Pons (tissue), 1 donor: ENCODE data around the gene IRX4.

ENCODE experiments used
- DNase-seq: peaks from one replicate; pipeline ENCODE4 v3.0.0-alpha.2; 2016; ENCODE audit warnings: low spot score

Gene IRX4

DNA sequence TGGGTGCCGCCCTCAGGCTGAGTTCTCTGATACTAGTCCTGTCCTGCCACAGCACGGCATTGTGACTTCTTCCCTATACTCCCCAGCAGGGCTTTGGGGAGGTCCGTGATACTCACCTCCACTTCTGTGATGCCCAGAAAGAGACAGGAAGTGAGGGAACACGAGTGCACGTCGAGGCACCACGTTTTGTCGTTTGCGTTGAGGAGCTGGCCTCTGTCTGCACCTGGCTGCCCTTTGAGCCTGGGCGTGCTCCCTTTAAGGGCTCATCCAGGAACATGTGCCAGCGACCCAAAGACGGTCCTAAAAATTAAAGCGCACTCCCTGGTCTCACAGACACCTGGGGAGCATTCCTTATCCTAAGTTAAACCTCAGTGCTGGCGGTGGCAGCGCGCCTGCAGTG, 8.7 kb upstream of the IRX4 start:
- no peak for DNase-seq

DNA sequence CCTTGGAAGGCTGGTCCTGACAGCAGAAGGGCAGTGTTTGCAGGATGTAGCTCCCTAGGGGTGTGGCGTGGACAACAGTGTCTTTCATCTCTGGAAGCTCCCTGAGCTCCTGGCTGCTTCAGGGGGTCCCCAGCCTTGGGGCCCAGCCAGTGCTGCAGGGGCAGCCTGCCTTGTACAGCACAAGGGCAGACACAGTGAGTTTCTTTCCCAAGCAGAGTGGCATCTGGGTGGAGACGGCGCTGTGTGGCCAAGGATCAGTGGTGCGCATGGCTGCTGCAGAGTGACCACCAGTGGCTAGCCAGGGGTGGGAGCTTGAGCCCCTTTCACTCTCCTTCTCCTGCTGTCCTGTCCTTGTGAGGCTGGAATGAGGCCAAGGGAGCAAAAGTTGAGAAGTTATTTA, 7.6 kb upstream of the IRX4 start:
- no peak for DNase-seq

DNA sequence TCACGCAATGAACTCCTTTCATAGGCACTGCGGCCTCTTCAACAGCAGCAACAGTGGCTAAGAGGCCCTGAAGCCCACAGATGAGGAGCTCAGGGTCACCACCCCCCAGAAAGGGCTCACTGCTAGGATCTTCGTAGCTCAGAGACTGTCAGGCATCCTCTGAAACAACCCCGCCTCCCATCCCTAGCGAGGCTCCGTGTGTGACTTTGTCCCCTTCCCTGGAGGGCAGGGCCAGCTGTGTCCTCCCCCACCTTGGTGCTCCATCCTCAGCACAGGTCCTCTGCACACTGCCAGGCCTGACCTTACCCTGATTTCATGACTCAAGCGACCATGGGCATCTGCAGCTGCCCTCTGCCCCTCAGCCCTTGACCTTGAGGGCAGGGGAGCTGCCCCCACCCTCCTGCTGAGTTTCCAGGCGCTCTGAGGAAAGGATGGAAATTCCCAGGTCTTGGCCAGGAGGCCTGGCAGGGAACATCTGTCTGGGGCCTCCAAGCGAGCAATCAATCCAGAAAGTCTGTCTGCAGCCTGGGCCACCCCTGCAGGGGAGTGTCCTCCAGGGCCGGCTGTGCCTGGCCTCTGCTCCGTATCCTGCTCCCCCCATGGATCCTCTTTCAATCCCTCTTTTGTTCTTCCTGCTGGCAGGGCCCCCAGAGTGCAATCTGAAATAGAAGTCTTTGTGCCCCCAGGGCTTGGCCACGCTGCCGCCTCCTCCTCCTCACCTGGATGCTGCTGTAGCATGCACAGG, 6.8 kb upstream of the IRX4 start:
- peak; percentile 13 for DNase-seq

- no peak for DNase-seq
These were observed 6.0 kb upstream of the IRX4 start for GRCh38 chr5:1888541-1889251.

DNA sequence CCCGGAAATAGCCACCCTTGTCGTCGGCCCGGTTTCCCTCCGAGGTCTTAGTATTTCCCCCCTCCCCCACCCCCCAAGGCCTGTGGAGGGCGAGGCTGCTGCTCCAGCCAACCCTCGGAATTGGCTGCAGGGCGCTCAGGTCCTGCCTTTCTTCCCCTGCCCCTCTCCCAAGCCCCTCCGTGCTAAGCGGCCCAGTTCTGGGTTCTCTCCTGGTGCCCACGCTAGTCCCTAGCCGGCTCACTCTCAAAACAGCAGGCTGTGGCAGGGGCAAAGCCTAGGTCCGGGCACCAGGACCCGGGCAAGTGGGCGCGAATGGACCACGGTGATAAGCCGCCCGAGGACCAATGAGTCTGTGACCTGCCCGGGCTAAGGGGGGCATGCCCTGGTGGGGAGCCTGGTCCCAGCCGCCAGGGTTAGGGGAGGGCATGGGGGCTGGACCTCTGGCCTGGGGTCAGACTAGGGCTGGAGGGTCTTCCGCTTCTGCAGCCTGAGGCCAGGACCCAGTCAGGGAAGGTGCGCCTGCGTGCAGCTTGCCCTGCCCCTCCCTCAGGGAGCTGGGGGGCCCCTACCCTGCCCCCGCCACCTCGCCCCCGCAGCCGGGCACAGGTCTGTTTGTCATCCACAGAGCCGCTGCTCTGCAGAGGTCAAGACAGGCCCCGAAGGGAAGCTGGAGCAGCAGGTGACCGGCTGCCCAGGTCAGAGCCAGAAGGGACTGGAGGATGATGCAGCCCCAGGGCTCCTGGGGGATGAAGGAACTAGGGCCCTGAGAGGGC, 5.0 kb upstream of the IRX4 start:
- DNase-seq = no peak

- DNase-seq = no peak
These were observed 4.3 kb upstream of the IRX4 start for GRCh38 chr5:1886846-1887587.

DNA sequence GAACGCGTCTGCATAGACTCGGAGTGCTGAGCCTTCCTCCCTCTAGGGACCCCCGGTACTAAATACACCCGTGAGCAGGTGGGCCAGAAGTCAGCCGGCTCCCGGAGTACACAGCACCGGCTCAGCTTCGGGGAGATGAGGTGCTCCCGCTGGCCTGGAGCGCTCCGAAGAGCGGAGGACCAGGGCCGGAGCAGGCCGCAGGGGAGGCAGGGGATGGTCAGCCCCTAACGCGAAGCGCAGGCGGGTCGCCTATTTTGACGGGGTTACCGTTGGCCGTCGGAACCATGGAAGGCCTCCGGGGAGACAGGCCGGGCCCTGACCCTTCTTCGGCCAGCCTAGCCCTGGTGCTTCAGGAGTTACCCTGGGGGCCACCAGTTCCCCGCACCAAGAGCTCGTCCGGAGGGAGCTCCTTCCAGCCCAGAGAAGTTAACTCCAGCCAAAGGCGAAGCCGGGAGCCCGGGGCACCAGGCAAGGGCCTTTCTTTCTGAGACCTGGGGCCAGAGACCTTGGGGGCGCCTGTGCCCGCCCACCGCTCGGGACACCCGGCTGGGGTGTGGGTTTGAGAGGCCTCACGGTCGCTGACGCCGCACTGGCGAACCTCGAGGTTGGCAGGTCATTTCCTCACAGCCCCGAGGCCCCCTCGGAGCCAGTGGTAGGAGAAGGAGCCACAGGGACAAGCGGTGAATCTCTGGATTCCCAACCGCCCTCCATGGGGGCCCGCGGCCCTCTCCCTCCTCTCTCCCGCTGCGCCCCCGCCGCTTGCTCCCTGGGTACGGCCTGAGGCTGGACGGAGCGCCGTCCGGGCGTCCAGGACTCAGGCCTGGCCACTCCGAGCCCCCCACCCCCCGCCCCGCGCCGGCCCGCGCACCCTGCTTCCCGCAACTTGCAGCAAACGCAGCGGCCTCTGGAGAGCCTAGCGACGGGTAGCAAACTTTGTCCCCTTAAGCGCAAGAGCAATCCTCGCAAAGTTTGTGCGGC, 3.4 kb upstream of the IRX4 start:
- no peak for DNase-seq

GRCh38 chr5:1885404-1885755, 2.7 kb upstream of the IRX4 start:
- no peak for DNase-seq

- DNase-seq = no peak
These were observed 2.1 kb upstream of the IRX4 start for GRCh38 chr5:1884678-1885403.

DNA sequence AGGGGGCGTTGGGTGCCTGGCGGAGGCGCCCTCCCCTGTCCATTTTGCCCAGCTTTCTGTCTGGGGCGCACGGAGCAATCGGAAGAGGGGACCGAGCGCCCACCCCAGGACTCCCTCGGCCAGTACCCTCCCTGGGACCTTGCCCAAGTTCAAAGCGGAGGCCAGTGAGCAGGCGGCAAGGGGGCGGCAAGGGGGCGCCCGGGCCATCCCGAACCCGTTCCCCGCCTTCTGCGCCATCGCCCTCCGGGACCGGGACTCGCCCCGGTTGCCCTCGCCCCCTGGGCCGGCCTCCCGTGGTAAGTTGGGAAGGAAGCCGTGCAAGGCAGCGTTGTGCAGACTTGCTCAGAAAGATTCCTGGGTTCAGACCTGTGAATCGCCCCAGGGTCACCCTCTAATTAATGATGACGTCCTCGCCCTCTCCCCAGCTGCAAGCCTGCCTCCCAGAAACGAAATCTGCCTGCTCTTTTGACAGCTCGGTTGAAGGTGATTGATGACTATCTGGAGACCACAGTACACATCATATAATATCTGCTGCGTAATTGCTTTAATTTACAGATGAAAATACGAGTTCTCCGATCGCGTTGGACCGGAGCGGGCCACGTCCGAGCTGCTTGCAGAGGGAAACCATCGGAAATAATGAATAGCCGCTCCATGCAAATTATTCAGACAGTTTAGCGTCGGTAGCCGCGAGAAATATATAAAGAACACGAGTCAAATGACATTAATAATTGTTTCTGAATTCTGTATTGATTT, 1.4 kb upstream of the IRX4 start:
- no peak for DNase-seq

DNA sequence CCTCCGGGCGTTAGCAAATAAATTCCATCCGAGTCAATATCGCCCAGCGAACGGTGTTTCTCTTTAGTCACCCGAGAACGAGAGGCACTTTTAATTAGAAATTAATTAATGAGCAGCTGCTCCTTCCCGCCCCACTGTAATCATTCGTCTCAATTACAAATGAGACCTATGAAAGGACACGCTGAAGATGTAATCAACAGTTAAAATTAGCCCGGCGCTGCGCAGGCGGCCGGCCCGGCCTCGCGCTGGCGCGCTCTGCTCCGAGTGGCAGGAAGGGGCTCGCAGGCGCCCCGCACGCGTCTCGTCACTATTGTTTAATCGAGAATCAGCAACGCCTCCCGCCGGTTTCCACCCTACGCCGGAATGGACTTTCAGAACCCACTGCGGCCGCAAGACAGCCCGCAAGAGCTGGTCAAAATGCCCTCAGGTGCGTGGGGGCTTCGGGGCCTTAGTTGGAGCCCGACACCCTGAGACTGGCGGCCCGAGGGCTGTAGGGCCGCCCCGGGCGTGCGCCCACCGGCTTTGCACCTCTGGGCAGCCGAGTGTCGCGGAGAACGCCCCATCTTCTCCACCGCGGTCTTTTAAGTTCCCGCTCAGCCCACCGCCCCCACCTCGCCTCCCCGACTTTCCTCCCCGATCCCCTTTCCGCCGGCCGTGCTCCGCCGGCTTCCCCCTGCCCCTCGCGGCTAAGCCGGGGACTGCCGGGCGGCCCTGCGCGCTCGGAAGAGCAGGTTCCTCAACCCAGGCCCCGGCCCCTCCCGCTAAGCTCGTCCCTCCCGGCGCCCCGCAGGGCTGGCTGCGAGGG, 597 bp upstream of the IRX4 start:
- no peak for DNase-seq

DNA sequence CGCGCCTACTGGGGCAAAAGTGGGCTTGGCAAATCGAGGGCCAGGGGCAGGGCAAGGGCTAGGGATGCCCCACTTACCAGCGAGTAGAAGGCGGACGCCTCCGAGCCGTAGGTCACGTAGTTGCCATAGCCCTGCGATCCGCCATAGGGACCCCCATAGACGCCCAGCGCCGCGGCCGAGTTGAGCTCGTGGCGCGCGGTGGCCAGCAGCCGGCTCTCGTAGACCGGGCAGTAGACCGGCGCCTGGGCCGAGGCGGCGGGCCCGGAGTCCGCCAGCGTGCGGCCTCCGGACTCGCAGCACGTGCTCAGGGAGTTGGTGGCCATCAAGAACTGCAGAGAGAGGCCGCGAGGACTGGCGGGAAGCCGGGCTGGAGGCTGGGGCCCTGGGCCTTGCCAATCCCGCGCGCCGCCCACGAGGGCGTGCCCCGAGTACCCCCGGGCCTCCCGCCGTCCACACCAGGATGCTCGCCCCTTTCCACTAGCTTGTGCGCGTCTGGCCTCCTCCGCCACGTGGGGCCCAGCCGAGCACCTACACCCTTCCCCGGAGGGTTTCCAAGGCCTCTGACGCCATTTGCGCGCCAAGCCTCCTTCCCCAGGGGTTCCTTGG, 891 bp downstream of the IRX4 start:
- DNase-seq = no peak

GRCh38 chr5:1881098-1881572, 1.6 kb downstream of the IRX4 start:
- no peak for DNase-seq

DNA sequence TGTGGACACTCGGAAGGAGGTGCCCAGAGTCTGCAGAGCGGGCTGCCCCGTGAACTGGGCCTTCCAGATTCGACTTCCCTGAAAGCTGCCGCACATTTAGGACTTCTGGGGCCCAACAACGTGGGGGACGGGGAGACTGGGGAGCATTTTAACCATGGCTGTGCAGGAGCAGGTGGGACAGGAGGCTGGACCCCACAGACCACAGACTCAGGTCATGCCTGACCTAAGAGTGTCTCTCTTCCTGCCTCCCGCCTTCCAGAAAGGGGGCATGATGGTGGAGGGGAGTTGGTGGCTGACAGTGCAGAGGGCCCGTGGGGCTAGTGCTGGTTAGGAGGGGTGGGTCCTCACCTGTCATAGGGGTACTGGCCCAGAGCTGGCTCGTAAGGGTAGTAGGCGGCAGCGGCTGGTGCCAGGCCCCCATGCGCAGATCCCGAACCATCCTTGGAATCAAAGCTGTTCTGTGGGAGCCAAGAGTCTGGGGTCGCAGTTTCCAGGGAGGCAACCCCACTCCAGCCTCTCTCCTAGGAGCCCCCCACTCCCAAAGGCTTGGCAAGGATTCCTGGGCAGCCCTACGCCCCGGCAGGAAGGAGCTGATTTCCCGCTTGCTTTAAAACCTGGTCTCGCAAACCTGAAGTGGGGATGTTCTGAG, 2.2 kb downstream of the IRX4 start:
- DNase-seq = no peak

DNA sequence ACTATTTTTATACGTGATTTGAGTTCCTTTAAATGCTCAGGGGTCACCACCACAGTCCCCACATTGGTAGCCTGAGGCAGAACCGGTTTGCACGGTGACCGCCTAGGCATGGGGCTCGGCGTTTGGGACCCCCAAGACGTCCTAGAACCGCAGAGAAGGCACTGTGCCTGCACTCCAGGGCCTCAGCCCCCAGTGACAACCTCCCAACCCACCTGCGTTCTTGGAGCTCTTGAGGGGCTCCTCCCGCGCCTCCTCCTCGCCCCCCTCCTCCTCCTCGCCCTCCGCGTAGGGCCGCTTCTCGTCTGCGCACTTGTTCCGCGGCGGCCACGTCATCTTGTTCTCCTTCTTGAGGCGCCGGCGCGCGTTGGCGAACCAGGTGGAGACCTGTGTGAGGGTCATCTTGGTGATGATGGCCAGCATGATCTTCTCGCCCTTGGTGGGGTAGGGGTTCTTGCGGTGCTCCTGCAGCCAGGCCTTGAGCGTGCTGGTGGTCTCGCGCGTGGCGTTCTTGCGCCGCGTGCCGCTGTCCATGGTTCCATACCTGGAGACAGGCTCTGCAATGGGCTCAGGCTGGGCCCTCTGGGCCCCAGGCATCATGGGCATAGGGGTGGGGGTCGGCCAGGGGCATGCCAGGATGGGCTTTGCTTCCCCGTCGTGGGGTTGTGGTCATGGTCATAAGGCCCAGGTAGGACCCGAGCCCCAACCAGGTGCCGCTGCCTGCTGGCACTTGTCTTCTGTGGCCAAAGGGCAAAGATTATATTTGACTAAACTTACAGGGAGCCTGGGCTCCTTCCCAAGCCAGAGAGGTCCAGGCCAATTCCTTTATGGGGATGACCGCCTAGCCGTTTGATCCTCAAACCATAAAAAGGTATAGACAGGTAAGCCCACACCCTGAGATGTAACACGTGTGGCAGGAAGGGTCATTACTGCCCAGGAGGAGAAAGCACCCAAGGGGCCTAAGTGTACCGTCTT, 3.1 kb downstream of the IRX4 start:
- DNase-seq = no peak

GRCh38 chr5:1878050-1878849, 4.5 kb downstream of the IRX4 start:
- no peak for DNase-seq
